ENCODE data around the gene KCNK7. TPM values are rescaled to one million over a fixed set of nuclear protein-coding genes. Genes with fewer than 3 reads are reported as not detected.

Gene KCNK7
- total RNA-seq, 1 donor: not detected

DNA sequence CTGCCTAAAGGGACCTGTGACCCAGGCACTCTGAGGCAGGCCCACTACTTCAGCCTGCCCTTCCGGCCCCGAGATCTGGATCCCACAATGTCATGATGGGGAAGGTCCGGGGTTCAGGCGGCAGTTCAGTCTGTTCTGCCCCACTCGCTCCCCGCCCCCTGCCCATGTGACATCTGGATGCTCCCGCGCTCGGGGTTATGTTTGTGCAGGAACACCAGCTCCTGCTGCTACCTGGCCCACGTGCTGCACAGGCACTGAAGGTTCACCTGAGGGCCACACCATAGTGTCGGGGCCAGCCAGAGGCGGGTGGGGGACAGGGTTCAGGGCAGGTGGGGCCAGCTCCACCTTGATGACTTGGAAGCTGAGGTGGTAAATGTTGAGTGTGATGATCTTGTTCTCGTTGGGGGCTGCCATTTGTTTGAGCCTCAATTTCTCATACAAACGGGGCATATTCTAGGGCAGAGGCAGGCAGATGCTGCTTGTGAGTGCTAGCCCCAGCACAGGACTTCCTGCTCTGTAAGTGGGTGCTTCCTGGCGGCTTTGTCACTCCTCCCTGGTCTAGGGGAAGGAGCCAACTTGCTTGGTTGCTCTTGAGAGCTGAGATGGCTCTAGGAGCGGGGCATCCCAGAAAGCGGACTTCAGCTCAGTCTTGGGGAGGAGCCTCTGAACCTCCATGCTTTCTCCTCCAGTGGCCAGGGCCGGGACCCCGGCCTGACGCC is 37.9 kb upstream of the KCNK7 start:
- H3K27ac ChIP-seq (ENCODE audit: low read depth, low read length): no peak overlapping the region
- H4K20me1 ChIP-seq (ENCODE audit: insufficient read depth, low read length): peaks cover 15% of the 10 kb centered on the region
- H3K9me3 ChIP-seq (ENCODE audit: low read depth, low read length): no peaks in the 10 kb centered on the region
- peaks cover 10% of the 10 kb centered on the region for H3K4me1 ChIP-seq (ENCODE audit: insufficient read depth, low read length)
- TF ChIP-seq, protein P1, sequence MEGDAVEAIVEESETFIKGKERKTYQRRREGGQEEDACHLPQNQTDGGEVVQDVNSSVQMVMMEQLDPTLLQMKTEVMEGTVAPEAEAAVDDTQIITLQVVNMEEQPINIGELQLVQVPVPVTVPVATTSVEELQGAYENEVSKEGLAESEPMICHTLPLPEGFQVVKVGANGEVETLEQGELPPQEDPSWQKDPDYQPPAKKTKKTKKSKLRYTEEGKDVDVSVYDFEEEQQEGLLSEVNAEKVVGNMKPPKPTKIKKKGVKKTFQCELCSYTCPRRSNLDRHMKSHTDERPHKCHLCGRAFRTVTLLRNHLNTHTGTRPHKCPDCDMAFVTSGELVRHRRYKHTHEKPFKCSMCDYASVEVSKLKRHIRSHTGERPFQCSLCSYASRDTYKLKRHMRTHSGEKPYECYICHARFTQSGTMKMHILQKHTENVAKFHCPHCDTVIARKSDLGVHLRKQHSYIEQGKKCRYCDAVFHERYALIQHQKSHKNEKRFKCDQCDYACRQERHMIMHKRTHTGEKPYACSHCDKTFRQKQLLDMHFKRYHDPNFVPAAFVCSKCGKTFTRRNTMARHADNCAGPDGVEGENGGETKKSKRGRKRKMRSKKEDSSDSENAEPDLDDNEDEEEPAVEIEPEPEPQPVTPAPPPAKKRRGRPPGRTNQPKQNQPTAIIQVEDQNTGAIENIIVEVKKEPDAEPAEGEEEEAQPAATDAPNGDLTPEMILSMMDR (IDR thresholded peaks at IDR 0.05; ENCODE audit: extremely low read depth, low read depth, low read length): no peak
- H2AFZ ChIP-seq (ENCODE audit: low read length): no peak overlapping the region
- no peaks in the 10 kb centered on the region for H3K27me3 ChIP-seq (ENCODE audit: insufficient read depth, low read length)
- no peak overlapping the region for H3K4me3 ChIP-seq (ENCODE audit: insufficient read depth, low read length)
- DNase-seq (ENCODE audit: insufficient read length, low spot score, missing footprints): no peak
- peaks cover 3% of the 10 kb centered on the region for H3K79me2 ChIP-seq (ENCODE audit: insufficient read depth, low read length)
- no peak overlapping the region for H3K4me2 ChIP-seq (ENCODE audit: insufficient read depth, low read length)
- H3K36me3 ChIP-seq (ENCODE audit: insufficient read depth, low read length): peaks cover 69% of the 10 kb centered on the region

DNA sequence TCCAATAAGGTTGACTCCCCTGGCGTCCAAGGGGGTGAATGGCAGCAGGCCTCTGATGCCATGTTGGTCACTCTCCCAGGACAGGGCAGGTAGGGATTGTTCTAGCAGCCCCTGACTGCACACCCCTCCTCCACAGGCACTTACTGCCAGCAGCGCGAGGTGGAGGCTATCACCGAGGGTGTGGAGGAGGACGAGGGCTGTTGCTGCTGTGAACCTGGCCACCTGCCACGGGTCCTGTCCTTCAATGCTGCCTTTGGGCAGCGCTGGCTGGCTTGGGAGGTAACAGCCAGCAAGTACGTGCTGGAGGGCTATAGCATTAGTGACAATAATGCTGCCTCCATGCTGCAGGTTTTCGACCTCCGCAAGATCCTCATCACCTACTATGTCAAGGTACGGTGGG is 34.6 kb upstream of the KCNK7 start:
- H3K79me2 ChIP-seq (ENCODE audit: insufficient read depth, low read length): no peaks in the 10 kb centered on the region
- H3K4me3 ChIP-seq (ENCODE audit: insufficient read depth, low read length): no peak overlapping the region
- TF ChIP-seq, protein P1 (IDR thresholded peaks at IDR 0.05; ENCODE audit: extremely low read depth, low read depth, low read length): no peak
- no peak for DNase-seq (ENCODE audit: insufficient read length, low spot score, missing footprints)
- peaks cover 76% of the 10 kb centered on the region for H3K36me3 ChIP-seq (ENCODE audit: insufficient read depth, low read length)
- H3K4me2 ChIP-seq (ENCODE audit: insufficient read depth, low read length): no peak overlapping the region
- H3K9me3 ChIP-seq (ENCODE audit: low read depth, low read length): no peaks in the 10 kb centered on the region
- H3K27me3 ChIP-seq (ENCODE audit: insufficient read depth, low read length): no peaks in the 10 kb centered on the region
- H3K4me1 ChIP-seq (ENCODE audit: insufficient read depth, low read length): no peaks in the 10 kb centered on the region
- peaks cover 6% of the 10 kb centered on the region for H4K20me1 ChIP-seq (ENCODE audit: insufficient read depth, low read length)
- no peak overlapping the region for H2AFZ ChIP-seq (ENCODE audit: low read length)
- no peak overlapping the region for H3K27ac ChIP-seq (ENCODE audit: low read depth, low read length)

DNA sequence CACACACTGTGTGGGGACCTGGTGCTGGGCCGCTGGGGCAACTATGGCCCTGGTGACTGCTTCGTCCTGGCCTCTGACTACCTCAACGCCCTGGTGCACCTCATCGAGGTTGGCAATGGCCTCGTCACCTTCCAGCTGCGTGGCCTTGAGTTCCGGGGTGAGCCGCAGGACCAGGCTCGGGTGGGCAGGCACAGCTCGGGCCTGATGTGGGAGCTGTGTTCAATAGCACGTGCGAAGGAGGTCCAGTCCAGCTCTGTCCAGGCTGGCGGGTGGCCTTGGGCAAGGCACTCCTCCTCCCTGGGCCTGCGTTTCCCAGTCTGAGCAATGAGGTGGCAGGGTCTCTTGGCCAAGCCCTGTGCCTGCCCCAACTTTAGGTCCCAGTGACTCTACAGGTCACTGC is 34.0 kb upstream of the KCNK7 start:
- H3K36me3 ChIP-seq (ENCODE audit: insufficient read depth, low read length): peaks cover 71% of the 10 kb centered on the region
- peaks cover 6% of the 10 kb centered on the region for H4K20me1 ChIP-seq (ENCODE audit: insufficient read depth, low read length)
- no peaks in the 10 kb centered on the region for H3K27me3 ChIP-seq (ENCODE audit: insufficient read depth, low read length)
- no peak for DNase-seq (ENCODE audit: insufficient read length, low spot score, missing footprints)
- no peaks in the 10 kb centered on the region for H3K4me1 ChIP-seq (ENCODE audit: insufficient read depth, low read length)
- H3K4me2 ChIP-seq (ENCODE audit: insufficient read depth, low read length): no peak overlapping the region
- H3K79me2 ChIP-seq (ENCODE audit: insufficient read depth, low read length): no peaks in the 10 kb centered on the region
- no peak overlapping the region for H2AFZ ChIP-seq (ENCODE audit: low read length)
- H3K9me3 ChIP-seq (ENCODE audit: low read depth, low read length): no peaks in the 10 kb centered on the region
- TF ChIP-seq, protein P1 (IDR thresholded peaks at IDR 0.05; ENCODE audit: extremely low read depth, low read depth, low read length): no peak
- H3K27ac ChIP-seq (ENCODE audit: low read depth, low read length): no peak overlapping the region
- H3K4me3 ChIP-seq (ENCODE audit: insufficient read depth, low read length): no peak overlapping the region

DNA sequence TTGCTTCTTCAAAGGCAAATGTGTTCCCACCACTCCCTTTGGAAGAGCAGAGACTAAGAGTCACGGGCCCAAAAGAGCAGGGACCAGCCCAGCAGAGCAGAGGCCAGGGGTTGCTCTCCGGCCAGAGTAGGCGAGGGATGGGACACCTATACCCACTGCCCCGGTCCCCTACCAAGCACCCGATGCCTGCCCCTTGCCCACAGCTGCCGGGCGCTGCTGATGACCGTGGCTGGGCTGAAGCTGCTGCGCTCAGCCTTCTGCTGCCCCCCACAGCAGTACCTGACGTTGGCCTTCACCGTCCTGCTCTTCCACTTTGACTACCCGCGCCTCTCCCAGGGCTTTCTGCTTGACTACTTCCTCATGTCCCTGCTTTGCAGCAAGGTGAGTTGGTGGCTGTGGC is 31.6 kb upstream of the KCNK7 start:
- H3K27ac ChIP-seq (ENCODE audit: low read depth, low read length): no peak overlapping the region
- peaks cover 4% of the 10 kb centered on the region for H4K20me1 ChIP-seq (ENCODE audit: insufficient read depth, low read length)
- TF ChIP-seq, protein P1 (IDR thresholded peaks at IDR 0.05; ENCODE audit: extremely low read depth, low read depth, low read length): no peak
- H3K4me2 ChIP-seq (ENCODE audit: insufficient read depth, low read length): no peak overlapping the region
- no peak for DNase-seq (ENCODE audit: insufficient read length, low spot score, missing footprints)
- H3K4me1 ChIP-seq (ENCODE audit: insufficient read depth, low read length): no peaks in the 10 kb centered on the region
- no peak overlapping the region for H3K4me3 ChIP-seq (ENCODE audit: insufficient read depth, low read length)
- peaks cover 80% of the 10 kb centered on the region for H3K36me3 ChIP-seq (ENCODE audit: insufficient read depth, low read length)
- H3K27me3 ChIP-seq (ENCODE audit: insufficient read depth, low read length): no peaks in the 10 kb centered on the region
- no peaks in the 10 kb centered on the region for H3K9me3 ChIP-seq (ENCODE audit: low read depth, low read length)
- H2AFZ ChIP-seq (ENCODE audit: low read length): no peak overlapping the region
- H3K79me2 ChIP-seq (ENCODE audit: insufficient read depth, low read length): peaks cover 3% of the 10 kb centered on the region
